Mesendoderm (in vitro differentiated cells): ENCODE measurements around the gene ARPP19.

Experiments used
- DNase-seq: peaks from one replicate; pipeline ENCODE4 v3.0.0; 2013
- H2AK5ac ChIP-seq: 2 replicates; pipeline ENCODE4 v1.6.1; 2013; ENCODE audit warnings: low read length, inconsistent platforms
- H2BK120ac ChIP-seq: 2 replicates; pipeline ENCODE4 v1.6.1; 2013; ENCODE audit warnings: low read depth, mild to moderate bottlenecking, low read length, moderate library complexity, mixed read lengths
- H2BK15ac ChIP-seq: replicated peaks from 2 replicates; pipeline ENCODE4 v1.6.1; 2013; ENCODE audit warnings: low read depth, mild to moderate bottlenecking, moderate library complexity
- H2BK5ac ChIP-seq: 2 replicates; pipeline ENCODE4 v1.6.1; 2013; ENCODE audit warnings: low read length, inconsistent platforms
- H3K18ac ChIP-seq: 2 replicates; pipeline ENCODE4 v1.6.1; 2013; ENCODE audit warnings: mild to moderate bottlenecking, low read length, mixed read lengths
- H3K23ac ChIP-seq: one replicate; pipeline ENCODE4 v1.6.1; 2013; ENCODE audit warnings: low read length
- H3K27ac ChIP-seq: 2 replicates; pipeline ENCODE4 v1.5.1; 2013; ENCODE audit warnings: low read depth, mild to moderate bottlenecking, inconsistent platforms, low read length, moderate library complexity
- H3K27me3 ChIP-seq: 2 replicates; pipeline ENCODE4 v1.6.1; 2013; ENCODE audit warnings: low read length, control low read depth, mild to moderate bottlenecking, inconsistent platforms; ENCODE audit not compliant: insufficient read depth, poor library complexity
- H3K36me3 ChIP-seq: 2 replicates; pipeline ENCODE4 v1.6.1; 2013; ENCODE audit warnings: low read length, inconsistent platforms; ENCODE audit not compliant: control insufficient read depth, insufficient read depth
- H3K4ac ChIP-seq: one replicate; pipeline ENCODE4 v1.6.1; 2013; ENCODE audit warnings: low read depth, mild to moderate bottlenecking, low read length, moderate library complexity
- H3K4me1 ChIP-seq: 2 replicates; pipeline ENCODE4 v1.6.1; 2013; ENCODE audit warnings: low read depth, low read length, inconsistent platforms; ENCODE audit not compliant: control insufficient read depth
- H3K4me2 ChIP-seq: 2 replicates; pipeline ENCODE4 v1.6.1; 2013; ENCODE audit warnings: low read length
- H3K4me3 ChIP-seq: 2 replicates; pipeline ENCODE4 v1.5.1; 2013; ENCODE audit warnings: mild to moderate bottlenecking, low read length
- H3K56ac ChIP-seq: one replicate; pipeline ENCODE4 v1.6.1; 2013; ENCODE audit warnings: low read length
- H3K79me1 ChIP-seq: 2 replicates; pipeline ENCODE4 v1.6.1; 2013; ENCODE audit warnings: low read length, inconsistent platforms
- H3K79me2 ChIP-seq: 2 replicates; pipeline ENCODE4 v1.6.1; 2013; ENCODE audit warnings: mild to moderate bottlenecking, low read length; ENCODE audit not compliant: control insufficient read depth, insufficient read depth
- H3K9ac ChIP-seq: 2 replicates; pipeline ENCODE4 v1.6.1; 2013; ENCODE audit warnings: low read length, inconsistent platforms
- H4K5ac ChIP-seq: one replicate; pipeline ENCODE4 v1.6.1; 2013; ENCODE audit warnings: low read length
- H4K8ac ChIP-seq: one replicate; pipeline ENCODE4 v1.6.1; 2013; ENCODE audit warnings: low read depth, mild to moderate bottlenecking, control low read depth, low read length, moderate library complexity
- WGBS: extraction: QIAGEN DNeasy Blood & Tissue Kit; methylation state at CpG from one replicate; pipeline ENCODE4 v1.1.7; 2013; ENCODE audit warnings: low lambda C conversion rate, missing lambda C conversion rate; ENCODE audit not compliant: insufficient coverage; ENCODE audit errors: extremely low coverage; 5-methylcytosine and 5-hydroxymethylcytosine counted together

ARPP19 gene

DNA sequence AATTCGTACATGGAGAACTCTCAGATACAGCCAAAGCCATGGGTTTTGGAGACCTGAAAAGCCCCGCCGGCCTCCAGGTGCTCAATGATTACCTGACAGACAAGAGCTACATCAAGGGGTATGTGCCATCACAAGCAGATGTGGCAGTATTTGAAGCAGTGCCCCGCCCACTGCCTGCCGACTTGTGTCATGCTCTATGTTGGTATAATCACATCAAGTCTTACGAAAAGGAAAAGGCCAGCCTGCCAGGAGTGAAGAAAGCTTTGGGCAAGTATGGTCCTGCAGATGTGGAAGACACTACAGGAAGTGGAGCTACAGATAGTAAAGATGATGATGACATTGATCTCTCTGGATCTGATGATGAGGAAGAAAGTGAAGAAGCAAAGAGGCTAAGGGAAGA, 63.7 kb downstream of the ARPP19 start:
- WGBS = no CpG with 5 or more reads among the region's 6 CpGs
- Histone ChIP-seq H4K5ac (no peak overlapping the region), H2AK5ac (no peak overlapping the region), H3K79me1 (no peaks in the 10 kb centered on the region), H3K4me3 (no peak overlapping the region), H3K18ac (no peak overlapping the region), H4K8ac (no peak overlapping the region), H3K4me2 (no peak overlapping the region), H2BK120ac (no peak overlapping the region), H3K23ac (no peak overlapping the region), H3K36me3 (no peaks in the 10 kb centered on the region), H3K56ac (no peak overlapping the region), H2BK15ac (no peak overlapping the region), H3K79me2 (no peaks in the 10 kb centered on the region), H2BK5ac (no peak overlapping the region), H3K4me1 (no peaks in the 10 kb centered on the region), H3K27me3 (no peaks in the 10 kb centered on the region), H3K27ac (no peak overlapping the region), H3K9ac (no peak overlapping the region), H3K4ac (no peak overlapping the region)
- no peak for DNase-seq

DNA sequence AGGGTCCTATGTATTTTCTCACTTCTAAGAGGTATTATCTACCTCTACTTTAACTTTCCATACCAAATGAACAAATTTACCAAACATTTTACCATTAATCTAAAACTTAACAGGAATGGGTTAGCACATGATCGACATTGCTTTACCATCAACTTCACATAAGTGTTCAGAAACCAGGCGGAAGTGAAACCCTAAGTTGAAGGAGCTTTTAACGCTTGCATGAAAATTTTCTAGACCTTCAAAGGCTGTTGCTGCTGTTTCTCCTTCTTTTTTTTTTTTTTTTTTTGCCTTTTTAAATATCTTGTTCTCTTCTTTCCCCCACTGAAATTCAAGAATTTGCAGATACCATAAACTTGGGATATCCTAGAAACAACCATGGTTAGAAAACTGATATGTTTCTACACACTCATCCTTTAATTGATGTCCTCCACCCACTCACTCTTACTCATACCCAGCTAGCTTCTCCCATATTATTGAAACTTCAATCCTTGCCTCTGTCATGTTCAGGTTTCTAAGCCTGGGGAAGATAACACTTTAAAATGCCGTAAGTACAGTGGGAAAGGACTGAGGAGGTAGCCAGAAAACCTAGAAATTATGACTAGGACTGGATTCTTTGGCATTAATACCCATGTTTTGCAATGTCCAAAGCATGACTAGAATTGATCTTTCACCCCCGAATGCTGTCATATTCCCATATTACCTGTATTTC, 64.9 kb downstream of the ARPP19 start:
- Histone ChIP-seq H3K79me1 (no peaks in the 10 kb centered on the region), H3K36me3 (no peaks in the 10 kb centered on the region), H3K27ac (no peak overlapping the region), H3K4me3 (no peak overlapping the region), H4K8ac (no peak overlapping the region), H3K23ac (no peak overlapping the region), H3K27me3 (no peaks in the 10 kb centered on the region), H2BK15ac (no peak overlapping the region), H3K4me2 (no peak overlapping the region), H4K5ac (no peak overlapping the region), H3K18ac (no peak overlapping the region), H3K56ac (no peak overlapping the region), H2BK5ac (no peak overlapping the region), H3K4ac (no peak overlapping the region), H2AK5ac (no peak overlapping the region), H3K79me2 (no peaks in the 10 kb centered on the region), H3K4me1 (no peaks in the 10 kb centered on the region), H3K9ac (no peak overlapping the region), H2BK120ac (no peak overlapping the region)
- no peak for DNase-seq
- WGBS = 100% methylated on average over 1 of the region's 5 CpGs

DNA sequence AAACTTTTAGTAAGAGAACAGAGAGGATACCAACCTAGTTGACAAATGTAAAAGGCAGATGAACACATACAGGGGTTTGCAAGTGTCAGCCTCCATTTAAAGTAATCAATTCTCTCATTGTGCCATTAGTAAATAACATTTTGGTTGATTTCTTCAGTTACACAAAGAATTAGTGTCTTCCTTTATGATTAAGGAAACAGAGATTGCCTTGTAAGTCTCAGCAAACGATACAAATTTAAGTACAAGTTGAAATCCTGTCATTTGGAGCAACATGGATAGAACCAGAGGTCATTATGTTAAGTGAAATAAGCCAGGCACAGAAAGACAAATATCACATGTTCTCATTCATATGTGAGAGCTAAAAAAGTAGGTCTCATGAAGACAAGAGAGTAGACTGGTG, 66.2 kb downstream of the ARPP19 start:
- Histone ChIP-seq H3K18ac (no peak overlapping the region), H3K4me3 (no peak overlapping the region), H3K27me3 (no peaks in the 10 kb centered on the region), H3K27ac (no peak overlapping the region), H2AK5ac (no peak overlapping the region), H4K5ac (no peak overlapping the region), H3K36me3 (no peaks in the 10 kb centered on the region), H3K79me1 (no peaks in the 10 kb centered on the region), H3K4me2 (no peak overlapping the region), H3K79me2 (no peaks in the 10 kb centered on the region), H3K9ac (no peak overlapping the region), H3K56ac (no peak overlapping the region), H2BK120ac (no peak overlapping the region), H2BK15ac (no peak overlapping the region), H3K4ac (no peak overlapping the region), H3K4me1 (no peaks in the 10 kb centered on the region), H4K8ac (no peak overlapping the region), H3K23ac (no peak overlapping the region), H2BK5ac (no peak overlapping the region)
- DNase-seq = no peak
- no CpG with 5 or more reads among the region's 1 CpG for WGBS

DNA sequence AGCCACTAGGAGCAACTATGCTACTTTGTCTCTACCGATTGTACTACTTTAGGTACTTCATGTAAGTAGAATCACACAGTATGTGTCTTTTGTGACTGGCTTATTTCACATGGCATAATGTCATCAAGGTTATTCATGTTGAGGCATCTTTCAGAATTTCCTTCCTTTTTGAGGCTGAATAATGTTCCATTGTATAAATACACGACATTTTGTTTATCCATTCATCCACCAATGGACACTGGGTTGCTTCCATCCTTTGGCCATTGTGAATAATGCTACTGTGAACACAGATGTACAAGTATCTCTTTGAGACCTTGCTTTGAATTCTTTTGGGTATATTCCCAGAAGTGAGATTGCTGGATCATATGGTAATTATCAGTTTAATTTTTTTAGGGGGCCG, 69.3 kb downstream of the ARPP19 start:
- Histone ChIP-seq H2BK5ac (no peak overlapping the region), H2AK5ac (no peak overlapping the region)
- DNase-seq = no peak

DNA sequence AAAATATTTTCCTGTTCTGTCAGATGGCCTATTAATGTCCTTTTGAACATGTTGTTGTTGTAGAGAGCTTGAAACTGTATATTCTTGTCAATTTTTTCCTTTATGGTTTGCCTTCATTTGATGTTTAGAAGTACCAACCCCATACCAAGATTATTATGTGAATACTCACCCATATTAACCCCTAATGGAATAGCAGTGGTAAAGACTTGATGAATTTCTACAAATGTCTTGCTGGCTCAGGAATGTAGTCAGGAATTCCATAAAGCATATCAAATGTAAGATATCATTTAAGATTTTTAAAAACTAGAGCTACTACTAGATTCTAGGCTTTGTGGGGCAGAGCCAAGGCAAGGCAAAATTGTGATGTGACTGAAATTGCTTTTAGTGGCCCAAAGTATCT, 70.1 kb downstream of the ARPP19 start:
- no peak overlapping the region for H3K56ac ChIP-seq
- no peak overlapping the region for H3K4me3 ChIP-seq
- no peak overlapping the region for H2BK5ac ChIP-seq
- no peak overlapping the region for H2BK120ac ChIP-seq
- no peaks in the 10 kb centered on the region for H3K36me3 ChIP-seq
- no peak overlapping the region for H2AK5ac ChIP-seq
- H3K27ac ChIP-seq = no peak overlapping the region
- no peak for DNase-seq
- no peak overlapping the region for H3K4ac ChIP-seq
- no peak overlapping the region for H2BK15ac ChIP-seq
- no peaks in the 10 kb centered on the region for H3K79me2 ChIP-seq
- no peak overlapping the region for H3K9ac ChIP-seq
- H3K79me1 ChIP-seq = no peaks in the 10 kb centered on the region
- no peak overlapping the region for H3K18ac ChIP-seq
- H3K4me2 ChIP-seq = no peak overlapping the region
- no peak overlapping the region for H4K8ac ChIP-seq
- no peaks in the 10 kb centered on the region for H3K27me3 ChIP-seq
- no peaks in the 10 kb centered on the region for H3K4me1 ChIP-seq
- no peak overlapping the region for H3K23ac ChIP-seq
- H4K5ac ChIP-seq = no peak overlapping the region

More for the DNA sequence above, 69.3 kb downstream of the ARPP19 start:
- no peak overlapping the region for H2BK15ac ChIP-seq
- no peak overlapping the region for H3K4me3 ChIP-seq
- H4K5ac ChIP-seq = no peak overlapping the region
- WGBS = no CpG with 5 or more reads among the region's 3 CpGs
- no peak overlapping the region for H3K4me2 ChIP-seq
- H3K23ac ChIP-seq = no peak overlapping the region
- H2BK120ac ChIP-seq = no peak overlapping the region
- no peak overlapping the region for H4K8ac ChIP-seq
- no peaks in the 10 kb centered on the region for H3K79me1 ChIP-seq
- no peaks in the 10 kb centered on the region for H3K36me3 ChIP-seq
- no peak overlapping the region for H3K4ac ChIP-seq
- no peaks in the 10 kb centered on the region for H3K4me1 ChIP-seq
- no peaks in the 10 kb centered on the region for H3K27me3 ChIP-seq
- no peak overlapping the region for H3K18ac ChIP-seq
- no peak overlapping the region for H3K27ac ChIP-seq
- H3K56ac ChIP-seq = no peak overlapping the region
- no peak overlapping the region for H3K9ac ChIP-seq
- H3K79me2 ChIP-seq = no peaks in the 10 kb centered on the region
